ENCODE measurements around the gene NGRN.

The NGRN gene

DNA sequence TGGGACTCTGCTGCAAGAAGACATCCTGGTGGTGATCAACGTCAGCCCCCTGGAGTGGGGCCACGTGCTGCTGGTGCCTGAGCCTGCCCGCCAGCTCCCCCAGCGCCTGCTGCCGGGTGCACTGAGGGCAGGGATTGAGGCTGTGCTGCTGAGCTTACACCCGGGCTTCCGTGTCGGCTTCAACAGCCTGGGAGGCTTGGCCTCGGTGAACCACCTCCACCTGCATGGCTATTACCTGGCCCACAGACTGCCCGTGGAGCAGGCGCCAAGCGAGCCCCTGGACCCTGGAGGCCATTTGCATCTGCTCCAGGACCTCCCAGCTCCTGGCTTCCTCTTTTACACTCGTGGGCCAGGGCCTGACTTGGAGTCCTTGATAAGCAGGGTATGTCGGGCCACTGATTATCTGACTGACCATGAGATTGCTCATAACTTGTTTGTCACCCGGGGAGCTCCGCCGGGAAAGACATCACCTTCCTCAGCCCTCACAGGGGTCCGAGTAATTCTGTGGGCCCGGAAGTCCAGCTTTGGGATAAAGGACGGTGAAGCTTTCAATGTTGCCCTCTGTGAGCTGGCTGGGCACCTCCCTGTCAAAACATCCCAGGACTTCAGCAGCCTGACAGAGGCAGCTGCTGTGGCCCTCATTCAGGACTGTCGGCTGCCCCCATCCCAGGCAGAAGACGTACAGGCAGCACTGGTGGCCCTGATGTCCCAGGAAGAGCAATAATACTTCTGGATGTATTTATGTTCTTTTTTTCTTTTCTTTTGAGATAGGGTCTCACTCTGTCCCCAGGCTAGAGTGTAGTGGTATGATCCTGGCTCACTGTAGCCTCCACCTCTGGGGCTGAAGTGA lies 23.9 kb upstream of the NGRN start:
- TF ChIP-seq, protein P1, sequence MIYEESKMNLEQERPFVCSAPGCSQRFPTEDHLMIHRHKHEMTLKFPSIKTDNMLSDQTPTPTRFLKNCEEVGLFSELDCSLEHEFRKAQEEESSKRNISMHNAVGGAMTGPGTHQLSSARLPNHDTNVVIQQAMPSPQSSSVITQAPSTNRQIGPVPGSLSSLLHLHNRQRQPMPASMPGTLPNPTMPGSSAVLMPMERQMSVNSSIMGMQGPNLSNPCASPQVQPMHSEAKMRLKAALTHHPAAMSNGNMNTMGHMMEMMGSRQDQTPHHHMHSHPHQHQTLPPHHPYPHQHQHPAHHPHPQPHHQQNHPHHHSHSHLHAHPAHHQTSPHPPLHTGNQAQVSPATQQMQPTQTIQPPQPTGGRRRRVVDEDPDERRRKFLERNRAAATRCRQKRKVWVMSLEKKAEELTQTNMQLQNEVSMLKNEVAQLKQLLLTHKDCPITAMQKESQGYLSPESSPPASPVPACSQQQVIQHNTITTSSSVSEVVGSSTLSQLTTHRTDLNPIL (CRISPR knock-in tag; IDR thresholded peaks at IDR 0.05; ENCODE audit: low read depth): no peak
- TF ChIP-seq ZNF70 (CRISPR knock-in tag; IDR thresholded peaks at IDR 0.05) (no peak), BACH2 (CRISPR knock-in tag; IDR thresholded peaks at IDR 0.05; ENCODE audit: borderline replicate concordance) (no peak), ARNTL (CRISPR knock-in tag; IDR thresholded peaks at IDR 0.05; ENCODE audit: borderline replicate concordance, low read depth) (no peak), CSDC2 (CRISPR knock-in tag; IDR thresholded peaks at IDR 0.05) (no peak), ZFP3 (CRISPR knock-in tag; IDR thresholded peaks at IDR 0.05) (no peak), ZFP30 (CRISPR knock-in tag; IDR thresholded peaks at IDR 0.05) (no peak), PPARA (CRISPR knock-in tag; IDR thresholded peaks at IDR 0.05; ENCODE audit: borderline replicate concordance) (no peak), ZC3H10 (CRISPR knock-in tag; IDR thresholded peaks at IDR 0.05) (no peak), SNAI2 (CRISPR knock-in tag; IDR thresholded peaks at IDR 0.05) (no peak)
- TF ChIP-seq, protein P2, sequence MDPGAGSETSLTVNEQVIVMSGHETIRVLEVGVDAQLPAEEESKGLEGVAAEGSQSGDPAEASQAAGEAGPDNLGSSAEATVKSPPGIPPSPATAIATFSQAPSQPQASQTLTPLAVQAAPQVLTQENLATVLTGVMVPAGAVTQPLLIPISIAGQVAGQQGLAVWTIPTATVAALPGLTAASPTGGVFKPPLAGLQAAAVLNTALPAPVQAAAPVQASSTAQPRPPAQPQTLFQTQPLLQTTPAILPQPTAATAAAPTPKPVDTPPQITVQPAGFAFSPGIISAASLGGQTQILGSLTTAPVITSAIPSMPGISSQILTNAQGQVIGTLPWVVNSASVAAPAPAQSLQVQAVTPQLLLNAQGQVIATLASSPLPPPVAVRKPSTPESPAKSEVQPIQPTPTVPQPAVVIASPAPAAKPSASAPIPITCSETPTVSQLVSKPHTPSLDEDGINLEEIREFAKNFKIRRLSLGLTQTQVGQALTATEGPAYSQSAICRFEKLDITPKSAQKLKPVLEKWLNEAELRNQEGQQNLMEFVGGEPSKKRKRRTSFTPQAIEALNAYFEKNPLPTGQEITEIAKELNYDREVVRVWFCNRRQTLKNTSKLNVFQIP (CRISPR knock-in tag; IDR thresholded peaks at IDR 0.05; ENCODE audit: borderline replicate concordance, low read depth): no peak
- TF ChIP-seq, protein P3, sequence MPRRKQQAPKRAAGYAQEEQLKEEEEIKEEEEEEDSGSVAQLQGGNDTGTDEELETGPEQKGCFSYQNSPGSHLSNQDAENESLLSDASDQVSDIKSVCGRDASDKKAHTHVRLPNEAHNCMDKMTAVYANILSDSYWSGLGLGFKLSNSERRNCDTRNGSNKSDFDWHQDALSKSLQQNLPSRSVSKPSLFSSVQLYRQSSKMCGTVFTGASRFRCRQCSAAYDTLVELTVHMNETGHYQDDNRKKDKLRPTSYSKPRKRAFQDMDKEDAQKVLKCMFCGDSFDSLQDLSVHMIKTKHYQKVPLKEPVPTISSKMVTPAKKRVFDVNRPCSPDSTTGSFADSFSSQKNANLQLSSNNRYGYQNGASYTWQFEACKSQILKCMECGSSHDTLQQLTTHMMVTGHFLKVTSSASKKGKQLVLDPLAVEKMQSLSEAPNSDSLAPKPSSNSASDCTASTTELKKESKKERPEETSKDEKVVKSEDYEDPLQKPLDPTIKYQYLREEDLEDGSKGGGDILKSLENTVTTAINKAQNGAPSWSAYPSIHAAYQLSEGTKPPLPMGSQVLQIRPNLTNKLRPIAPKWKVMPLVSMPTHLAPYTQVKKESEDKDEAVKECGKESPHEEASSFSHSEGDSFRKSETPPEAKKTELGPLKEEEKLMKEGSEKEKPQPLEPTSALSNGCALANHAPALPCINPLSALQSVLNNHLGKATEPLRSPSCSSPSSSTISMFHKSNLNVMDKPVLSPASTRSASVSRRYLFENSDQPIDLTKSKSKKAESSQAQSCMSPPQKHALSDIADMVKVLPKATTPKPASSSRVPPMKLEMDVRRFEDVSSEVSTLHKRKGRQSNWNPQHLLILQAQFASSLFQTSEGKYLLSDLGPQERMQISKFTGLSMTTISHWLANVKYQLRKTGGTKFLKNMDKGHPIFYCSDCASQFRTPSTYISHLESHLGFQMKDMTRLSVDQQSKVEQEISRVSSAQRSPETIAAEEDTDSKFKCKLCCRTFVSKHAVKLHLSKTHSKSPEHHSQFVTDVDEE (CRISPR knock-in tag; IDR thresholded peaks at IDR 0.05): no peak
- ATAC-seq: no peak

DNA sequence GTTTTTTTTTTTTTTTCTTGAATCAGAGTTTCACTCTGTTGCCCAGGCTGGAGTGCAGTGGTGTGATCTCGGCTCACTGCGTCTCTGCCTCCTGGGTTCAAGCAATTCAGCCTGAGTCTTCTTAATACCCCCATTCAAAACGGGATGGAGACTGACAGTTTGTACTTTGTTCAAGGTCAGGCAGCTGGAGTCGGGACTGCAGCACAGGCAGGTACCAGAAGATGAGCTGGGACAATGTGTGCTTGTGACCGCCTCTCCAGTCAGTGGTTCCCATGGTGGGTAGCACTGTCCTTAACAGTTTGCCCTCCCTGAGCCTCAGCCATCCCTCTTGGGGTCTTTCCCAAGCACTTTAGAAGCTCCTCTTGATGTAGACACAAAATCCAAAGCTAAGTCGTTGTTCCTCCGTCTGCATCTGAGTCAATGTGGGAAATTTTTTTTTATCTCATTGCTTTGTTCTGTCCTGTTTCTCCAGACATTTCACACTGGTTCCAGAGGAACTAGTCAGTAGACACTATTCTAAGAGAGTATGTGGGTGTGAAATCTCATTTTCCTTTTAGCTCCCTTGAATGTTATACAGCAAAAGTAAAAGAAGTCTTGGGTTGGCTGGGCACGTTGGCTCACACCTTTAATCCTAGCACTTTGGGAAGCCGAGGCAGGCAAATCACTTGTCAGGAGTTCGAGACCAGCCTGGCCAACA lies 21.4 kb upstream of the NGRN start:
- ATAC-seq: no peak
- TF ChIP-seq TOX (CRISPR knock-in tag; IDR thresholded peaks at IDR 0.05; ENCODE audit: borderline replicate concordance) (no peak), ESRRG (CRISPR knock-in tag; IDR thresholded peaks at IDR 0.05) (no peak), ISL1 (CRISPR knock-in tag; IDR thresholded peaks at IDR 0.05) (no peak), OSR1 (CRISPR knock-in tag; IDR thresholded peaks at IDR 0.05) (no peak), BACH2 (CRISPR knock-in tag; IDR thresholded peaks at IDR 0.05; ENCODE audit: borderline replicate concordance) (no peak), ZC3H10 (CRISPR knock-in tag; IDR thresholded peaks at IDR 0.05) (no peak), RARB (CRISPR knock-in tag; IDR thresholded peaks at IDR 0.05) (no peak), ZNF70 (CRISPR knock-in tag; IDR thresholded peaks at IDR 0.05) (no peak), ZFP3 (CRISPR knock-in tag; IDR thresholded peaks at IDR 0.05) (no peak), ZFP30 (CRISPR knock-in tag; IDR thresholded peaks at IDR 0.05) (no peak), ZNF8 (CRISPR knock-in tag; IDR thresholded peaks at IDR 0.05) (no peak), GLIS3 (CRISPR knock-in tag; IDR thresholded peaks at IDR 0.05) (no peak), SNAI2 (CRISPR knock-in tag; IDR thresholded peaks at IDR 0.05) (no peak), ZNF565 (CRISPR knock-in tag; conservative IDR thresholded peaks at IDR 0.05; ENCODE audit: low read depth) (no peak)
- TF ChIP-seq, protein P4, sequence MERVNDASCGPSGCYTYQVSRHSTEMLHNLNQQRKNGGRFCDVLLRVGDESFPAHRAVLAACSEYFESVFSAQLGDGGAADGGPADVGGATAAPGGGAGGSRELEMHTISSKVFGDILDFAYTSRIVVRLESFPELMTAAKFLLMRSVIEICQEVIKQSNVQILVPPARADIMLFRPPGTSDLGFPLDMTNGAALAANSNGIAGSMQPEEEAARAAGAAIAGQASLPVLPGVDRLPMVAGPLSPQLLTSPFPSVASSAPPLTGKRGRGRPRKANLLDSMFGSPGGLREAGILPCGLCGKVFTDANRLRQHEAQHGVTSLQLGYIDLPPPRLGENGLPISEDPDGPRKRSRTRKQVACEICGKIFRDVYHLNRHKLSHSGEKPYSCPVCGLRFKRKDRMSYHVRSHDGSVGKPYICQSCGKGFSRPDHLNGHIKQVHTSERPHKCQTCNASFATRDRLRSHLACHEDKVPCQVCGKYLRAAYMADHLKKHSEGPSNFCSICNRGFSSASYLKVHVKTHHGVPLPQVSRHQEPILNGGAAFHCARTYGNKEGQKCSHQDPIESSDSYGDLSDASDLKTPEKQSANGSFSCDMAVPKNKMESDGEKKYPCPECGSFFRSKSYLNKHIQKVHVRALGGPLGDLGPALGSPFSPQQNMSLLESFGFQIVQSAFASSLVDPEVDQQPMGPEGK (CRISPR knock-in tag; IDR thresholded peaks at IDR 0.05; ENCODE audit: borderline replicate concordance): no peak
- TF ChIP-seq, protein P3 (CRISPR knock-in tag; IDR thresholded peaks at IDR 0.05): no peak
- TF ChIP-seq, protein P2 (CRISPR knock-in tag; IDR thresholded peaks at IDR 0.05; ENCODE audit: borderline replicate concordance, low read depth): no peak
- TF ChIP-seq, protein P1 (CRISPR knock-in tag; IDR thresholded peaks at IDR 0.05; ENCODE audit: low read depth): no peak

Measured in SK-N-SH treated with all-trans-retinoic acid at 6 μM for 48 hours (cell line).